Cardiac muscle cell (in vitro differentiated cells and primary cell): Measurements from ENCODE around the gene AXIN2. TPM values are rescaled to one million over a fixed set of nuclear protein-coding genes. Genes with fewer than 3 reads are reported as not detected.

Source experiments
- DNase-seq, 2 donors: peaks; one replicate each; pipeline versions ENCODE4 v3.0.0 to v3.0.0-alpha.2; 2010 to 2017; ENCODE audit warnings: low read depth in 1 of 2, low spot score in 1 of 2
- H3K27ac ChIP-seq: fragments of 200-600 bp; sonication (generic); 2 replicates; pipeline ENCODE4 v1.5.1; 2016
- H3K27me3 ChIP-seq: fragments of 200-600 bp; sonication (generic); 2 replicates; pipeline ENCODE4 v1.6.0; 2016; ENCODE audit warnings: control low read depth
- H3K36me3 ChIP-seq: fragments of 200-600 bp; sonication (generic); 2 replicates; pipeline ENCODE4 v1.5.1; 2016; ENCODE audit warnings: control low read depth
- H3K4me1 ChIP-seq: fragments of 200-600 bp; sonication (generic); 2 replicates; pipeline ENCODE4 v1.8.1; 2017; ENCODE audit warnings: low read depth, mild to moderate bottlenecking, mixed run types
- H3K4me3 ChIP-seq: fragments of 200-600 bp; sonication (generic); 2 replicates; pipeline ENCODE4 v1.5.1; 2016; ENCODE audit warnings: mild to moderate bottlenecking
- H3K9me3 ChIP-seq: fragments of 200-600 bp; sonication (generic); 2 replicates; pipeline ENCODE4 v1.5.1; 2017; ENCODE audit warnings: low read depth, mild to moderate bottlenecking, control low read depth
- polyA plus RNA-seq: library from polyadenylated mRNA; unstranded; fragments of >200 nt; fragmentation: Nextera tagmentation; extraction: Ambion mirVana; gene quantifications from 2 replicates; pipeline ENCODE4 v1.2.1, GENCODE V29; 2016
- total RNA-seq: library from RNA; depleted of rRNA; stranded (reverse); fragments of >200 nt; gene quantifications from 2 replicates; pipeline ENCODE4 v1.2.3, GENCODE V29; 2016
- TF ChIP-seq, protein P1 (sequence below): IDR thresholded peaks from 2 replicates; pipeline ENCODE4 v1.5.1; 2012; ENCODE audit warnings: low read depth, mild to moderate bottlenecking, low read length

AXIN2 gene
- total and polyA plus RNA-seq, 2 experiments from 2014 or later, result 22.3 to 35.4 TPM

- TF ChIP-seq, protein P1, sequence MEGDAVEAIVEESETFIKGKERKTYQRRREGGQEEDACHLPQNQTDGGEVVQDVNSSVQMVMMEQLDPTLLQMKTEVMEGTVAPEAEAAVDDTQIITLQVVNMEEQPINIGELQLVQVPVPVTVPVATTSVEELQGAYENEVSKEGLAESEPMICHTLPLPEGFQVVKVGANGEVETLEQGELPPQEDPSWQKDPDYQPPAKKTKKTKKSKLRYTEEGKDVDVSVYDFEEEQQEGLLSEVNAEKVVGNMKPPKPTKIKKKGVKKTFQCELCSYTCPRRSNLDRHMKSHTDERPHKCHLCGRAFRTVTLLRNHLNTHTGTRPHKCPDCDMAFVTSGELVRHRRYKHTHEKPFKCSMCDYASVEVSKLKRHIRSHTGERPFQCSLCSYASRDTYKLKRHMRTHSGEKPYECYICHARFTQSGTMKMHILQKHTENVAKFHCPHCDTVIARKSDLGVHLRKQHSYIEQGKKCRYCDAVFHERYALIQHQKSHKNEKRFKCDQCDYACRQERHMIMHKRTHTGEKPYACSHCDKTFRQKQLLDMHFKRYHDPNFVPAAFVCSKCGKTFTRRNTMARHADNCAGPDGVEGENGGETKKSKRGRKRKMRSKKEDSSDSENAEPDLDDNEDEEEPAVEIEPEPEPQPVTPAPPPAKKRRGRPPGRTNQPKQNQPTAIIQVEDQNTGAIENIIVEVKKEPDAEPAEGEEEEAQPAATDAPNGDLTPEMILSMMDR, result no peak
- DNase-seq, result no peak
- Histone ChIP-seq H3K27me3 (no peaks in the 10 kb centered on the region), H3K4me1 (peaks cover 7% of the 10 kb centered on the region), H3K4me3 (no peak overlapping the region), H3K27ac (no peak overlapping the region), H3K9me3 (no peaks in the 10 kb centered on the region), H3K36me3 (no peaks in the 10 kb centered on the region)
Observed at GRCh38 chr17:65522751-65523404, 38.6 kb downstream of the AXIN2 start.

GRCh38 chr17:65519462-65519861, 42.0 kb downstream of the AXIN2 start:
- H3K27ac ChIP-seq, result no peak overlapping the region
- no peaks in the 10 kb centered on the region for H3K27me3 ChIP-seq
- no peak overlapping the region for H3K4me3 ChIP-seq
- H3K4me1 ChIP-seq, result peaks cover 13% of the 10 kb centered on the region
- H3K36me3 ChIP-seq, result no peaks in the 10 kb centered on the region
- TF ChIP-seq, protein P1, result no peak
- DNase-seq, result no peak
- H3K9me3 ChIP-seq, result no peaks in the 10 kb centered on the region

- Histone ChIP-seq H3K4me3 (no peak overlapping the region), H3K4me1 (peaks cover 6% of the 10 kb centered on the region), H3K27me3 (no peaks in the 10 kb centered on the region), H3K9me3 (no peaks in the 10 kb centered on the region), H3K36me3 (no peaks in the 10 kb centered on the region), H3K27ac (no peak overlapping the region)
- TF ChIP-seq, protein P1, result no peak
- peak in 1 of 2 donors; percentile 38 for DNase-seq
Observed at GRCh38 chr17:65518256-65518655, 43.2 kb downstream of the AXIN2 start.

DNA sequence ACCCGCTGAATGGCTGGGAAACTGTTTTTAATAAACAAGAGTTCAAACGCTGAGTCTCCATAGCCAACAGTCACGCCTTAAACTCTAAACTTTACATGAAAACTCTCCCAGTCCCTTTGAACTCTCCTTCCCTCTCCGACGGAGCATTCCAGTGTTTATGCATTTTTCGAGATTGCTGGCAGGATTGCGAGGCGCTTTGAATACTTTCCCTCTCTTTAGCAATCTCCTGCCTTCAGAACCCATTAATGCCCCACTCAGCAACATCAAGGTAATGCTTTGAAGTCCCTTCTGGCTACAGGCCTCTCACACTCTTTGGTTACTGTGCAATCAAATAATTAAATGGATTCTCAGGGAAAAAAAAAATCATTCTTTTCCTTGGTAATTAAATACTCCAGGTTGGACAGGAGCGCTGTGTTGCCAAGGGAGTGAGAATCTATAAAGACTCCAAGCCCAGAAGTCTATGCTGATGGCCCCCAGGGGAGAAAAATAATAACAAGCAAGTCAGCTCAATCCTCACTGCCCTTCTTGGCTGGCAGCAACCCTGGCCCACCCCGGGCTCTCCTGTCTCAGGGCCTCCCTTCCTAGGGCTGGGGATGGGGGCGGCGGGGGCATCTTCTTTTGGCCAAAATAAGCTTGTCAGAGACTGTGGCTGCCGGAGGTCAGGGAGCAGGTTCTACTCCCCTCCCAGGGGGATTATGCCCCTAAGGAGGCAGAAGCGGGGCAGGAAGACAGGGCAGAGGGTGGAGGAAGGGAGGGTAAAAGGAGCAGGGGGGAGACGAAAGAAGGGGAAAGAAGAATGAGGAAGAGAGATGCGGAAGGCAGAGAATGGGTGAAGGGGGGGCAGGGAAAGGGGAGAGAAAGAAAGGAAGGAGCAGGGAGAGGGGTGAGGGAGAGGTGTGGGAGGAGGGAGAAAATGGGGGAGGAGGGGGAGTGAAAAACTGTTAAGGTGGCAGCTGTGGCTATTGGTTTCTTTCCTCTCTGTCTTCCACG, 45.2 kb downstream of the AXIN2 start:
- Histone ChIP-seq H3K27me3 (no peaks in the 10 kb centered on the region), H3K27ac (no peak overlapping the region), H3K36me3 (no peaks in the 10 kb centered on the region), H3K4me1 (peaks cover 6% of the 10 kb centered on the region), H3K4me3 (no peak overlapping the region), H3K9me3 (no peaks in the 10 kb centered on the region)
- TF ChIP-seq, protein P1, result no peak
- peak in 1 of 2 donors; percentile 50 for DNase-seq

DNA sequence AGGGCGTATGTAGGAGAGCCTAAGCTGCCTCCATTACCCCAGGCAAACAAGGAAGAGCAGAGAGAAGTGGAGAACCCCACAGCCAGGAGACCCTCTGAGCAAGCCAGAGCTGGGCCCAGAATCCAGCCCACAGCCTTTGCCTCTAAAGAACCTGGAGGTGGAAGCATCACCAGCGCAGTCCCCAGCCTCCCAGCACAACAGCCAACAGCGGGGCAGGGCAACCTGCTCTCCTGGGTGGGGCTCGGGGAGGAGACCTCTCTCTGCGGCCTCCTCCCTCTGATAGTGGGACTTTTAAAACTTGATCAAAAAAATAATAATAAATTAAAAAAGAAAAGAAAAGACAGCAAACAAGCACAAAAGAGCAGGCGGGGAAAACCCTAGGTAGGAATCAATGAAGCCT, 45.9 kb downstream of the AXIN2 start:
- TF ChIP-seq, protein P1, result no peak
- DNase-seq, result no peak
- H3K4me1 ChIP-seq, result peaks cover 6% of the 10 kb centered on the region
- no peaks in the 10 kb centered on the region for H3K36me3 ChIP-seq
- no peaks in the 10 kb centered on the region for H3K27me3 ChIP-seq
- no peak overlapping the region for H3K27ac ChIP-seq
- H3K9me3 ChIP-seq, result no peaks in the 10 kb centered on the region
- no peak overlapping the region for H3K4me3 ChIP-seq
